22Rv1 (cell line): ENCODE data around the gene SLC12A8.
A peak's percentile ranks its signal among the peaks of the same experiment; 100 is the strongest.

ENCODE experiments used
- H3K27ac ChIP-seq: fragments of 450-650 bp; 2 replicates; pipeline ENCODE4 v1.5.1; 2017
- CTCF ChIP-seq: fragments of 450-650 bp; IDR thresholded peaks from 2 replicates; pipeline ENCODE4 v1.5.1; 2017; ENCODE audit warnings: mild to moderate bottlenecking
- ZFX ChIP-seq: fragments of 450-650 bp; IDR thresholded peaks from 2 replicates; pipeline ENCODE4 v1.6.1; 2017; ENCODE audit warnings: antibody characterized with exemption, borderline replicate concordance

The SLC12A8 gene

GRCh38 chr3:125212509-125213363, at the start of gene SLC12A8:
SLC12A8 (minus strand) TSS chr3:125212748; CDS start chr3:125211349, 1,399 bp downstream.
- TF ChIP-seq ZFX: no peak
- peak; percentile 16; the same call in 1 of the 2 replicates for TF ChIP-seq CTCF
- H3K27ac ChIP-seq: peak within 1 kb of the TSS; percentile 50

- no peak for TF ChIP-seq CTCF
- no peak for TF ChIP-seq ZFX
- H3K27ac ChIP-seq: no peak overlapping the region
Observed at GRCh38 chr3:125262161-125262560, 49.6 kb upstream of the SLC12A8 start.

- TF ChIP-seq ZFX: no peak
- no peak for TF ChIP-seq CTCF
- H3K27ac ChIP-seq: no peak overlapping the region
Observed at GRCh38 chr3:125261031-125261430, 48.5 kb upstream of the SLC12A8 start.

GRCh38 chr3:125260158-125260557, 47.6 kb upstream of the SLC12A8 start:
- TF ChIP-seq CTCF (no peak), ZFX (no peak)
- H3K27ac ChIP-seq: no peak overlapping the region

GRCh38 chr3:125257536-125257935, 45.0 kb upstream of the SLC12A8 start:
- TF ChIP-seq CTCF (no peak), ZFX (no peak)
- no peak overlapping the region for H3K27ac ChIP-seq

GRCh38 chr3:125256675-125257074, 44.1 kb upstream of the SLC12A8 start:
- H3K27ac ChIP-seq: no peak overlapping the region
- no peak for TF ChIP-seq CTCF
- no peak for TF ChIP-seq ZFX

- TF ChIP-seq CTCF (no peak), ZFX (no peak)
- H3K27ac ChIP-seq: no peak overlapping the region
Observed at GRCh38 chr3:125250973-125251372, 38.4 kb upstream of the SLC12A8 start.
